AG04450 (cell line): ENCODE data around the gene LCA5L. TPM values are rescaled to one million over a fixed set of nuclear protein-coding genes. Genes with fewer than 3 reads are reported as not detected.

ENCODE experiments used
- CTCF ChIA-PET: fragments of 300-600, 350-600 bp; formaldehyde crosslinking; extraction: SDS; loops from one replicate; lab custom pipeline; 2022; ENCODE audit warnings: antibody characterized with exemption, inconsistent platforms; lab: Charles Lee
- POLR2A ChIA-PET: fragments of 350-600 bp; formaldehyde crosslinking; extraction: SDS; loops from one replicate; lab custom pipeline; 2021; ENCODE audit warnings: antibody characterized with exemption, inconsistent platforms; lab: Yijun Ruan, JAX
- DNase-seq: peaks from one replicate; pipeline ENCODE4 v3.0.0-alpha.2; 2011; ENCODE audit warnings: low read depth, low spot score
- H3K27ac ChIP-seq: one replicate; pipeline ENCODE4 v1.5.1; 2012; ENCODE audit warnings: low read depth, low read length, control low read depth
- H3K27me3 ChIP-seq: one replicate; pipeline ENCODE4 v1.6.0; 2012; ENCODE audit warnings: low read length; ENCODE audit not compliant: control insufficient read depth, insufficient read depth
- H3K4me3 ChIP-seq: 2 replicates; pipeline ENCODE4 v1.5.1; 2011; ENCODE audit warnings: mild to moderate bottlenecking, low read depth, low read length, control low read depth
- H3K9me3 ChIP-seq: 2 replicates; pipeline ENCODE4 v1.5.1; 2012; ENCODE audit warnings: low read length; ENCODE audit not compliant: control insufficient read depth, insufficient read depth
- CTCF ChIP-seq: IDR thresholded peaks from 2 replicates; pipeline ENCODE4 v1.5.1; 2011; ENCODE audit warnings: low read depth, low read length, control low read depth, inconsistent platforms
- polyA plus RNA-seq: library from polyadenylated mRNA; depleted of rRNA; stranded (reverse); fragments of >200 nt; gene quantifications from 2 replicates; pipeline ENCODE4 v1.2.3, GENCODE V29; 2011

LCA5L gene
- polyA plus RNA-seq, 1 experiment: 1.1 TPM

DNA sequence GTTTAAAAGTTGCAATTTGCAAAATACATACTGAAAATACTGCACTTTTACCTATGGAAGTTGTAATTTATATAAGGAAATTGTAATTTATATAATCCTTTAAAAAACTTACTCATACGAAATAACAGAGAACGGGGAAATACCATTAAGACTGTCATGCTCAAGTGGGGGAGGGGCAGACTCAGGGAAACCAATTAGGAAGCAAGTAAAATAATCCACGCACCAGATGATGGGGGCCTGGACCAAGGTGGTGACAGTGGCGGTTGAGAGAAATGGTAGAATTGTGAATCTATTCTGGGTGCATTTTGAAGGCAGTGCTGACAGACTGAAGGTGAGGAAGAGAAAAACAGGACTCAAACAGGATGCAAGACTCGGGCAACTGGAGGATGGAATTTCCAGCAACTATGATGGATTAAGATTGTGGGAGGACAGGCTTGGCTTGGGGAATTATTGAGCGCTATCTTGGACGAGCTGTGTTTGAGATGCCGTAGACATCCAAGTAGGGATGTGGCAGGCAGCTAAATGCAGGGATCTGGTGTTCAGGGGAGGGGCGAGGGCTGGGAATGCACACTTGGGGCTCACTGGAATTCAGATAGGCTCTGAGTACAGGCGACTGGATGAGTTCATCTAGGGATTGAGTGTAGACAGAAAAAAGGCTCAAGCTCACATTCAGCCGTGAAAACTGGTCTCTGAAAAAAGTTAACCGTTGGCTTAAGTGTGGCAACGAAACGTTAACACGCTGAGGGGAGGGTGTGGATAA, 977 bp downstream of the LCA5L start:
- H3K27ac ChIP-seq: no peak overlapping the region
- ChIA-PET CTCF (interaction anchor here (0.6 kb wide), 1 partner anchor 11 kb away, joined by 7 read pairs; no protein-coding TSS in a partner anchor), POLR2A (interaction anchor here (0.6 kb wide), 1 partner anchor 44 kb away, joined by 4 read pairs; no protein-coding TSS in a partner anchor)
- no peak for DNase-seq
- TF ChIP-seq CTCF: no peak
- H3K27me3 ChIP-seq: peaks cover 1% of the 10 kb centered on the region
- H3K9me3 ChIP-seq: no peaks in the 10 kb centered on the region
- peak overlapping the region; percentile 73 for H3K4me3 ChIP-seq

- ChIA-PET POLR2A (interaction anchor here (1.6 kb wide), 1 partner anchor 258 kb away, joined by 3 read pairs; the partner anchor contains the start of gene PSMG1), CTCF (interaction anchor here (0.6 to 3.7 kb wide), 27 partner anchors 8 to 259 kb away, joined by 3 to 43 read pairs (median 4); partner anchors contain the start of gene PSMG1)
- Histone ChIP-seq H3K4me3 (no peak overlapping the region), H3K27me3 (no peaks in the 10 kb centered on the region), H3K27ac (no peak overlapping the region), H3K9me3 (no peaks in the 10 kb centered on the region)
- peak; percentile 86 for TF ChIP-seq CTCF
- no peak for DNase-seq
Measured at GRCh38 chr21:39441502-39442475, 3.8 kb downstream of the LCA5L start.

GRCh38 chr21:39439232-39439631, 6.3 kb downstream of the LCA5L start:
- Histone ChIP-seq H3K9me3 (no peaks in the 10 kb centered on the region), H3K4me3 (no peak overlapping the region), H3K27ac (no peak overlapping the region), H3K27me3 (no peaks in the 10 kb centered on the region)
- TF ChIP-seq CTCF: no peak
- POLR2A ChIA-PET: no interaction called here
- CTCF ChIA-PET: no interaction called here
- DNase-seq: no peak

DNA sequence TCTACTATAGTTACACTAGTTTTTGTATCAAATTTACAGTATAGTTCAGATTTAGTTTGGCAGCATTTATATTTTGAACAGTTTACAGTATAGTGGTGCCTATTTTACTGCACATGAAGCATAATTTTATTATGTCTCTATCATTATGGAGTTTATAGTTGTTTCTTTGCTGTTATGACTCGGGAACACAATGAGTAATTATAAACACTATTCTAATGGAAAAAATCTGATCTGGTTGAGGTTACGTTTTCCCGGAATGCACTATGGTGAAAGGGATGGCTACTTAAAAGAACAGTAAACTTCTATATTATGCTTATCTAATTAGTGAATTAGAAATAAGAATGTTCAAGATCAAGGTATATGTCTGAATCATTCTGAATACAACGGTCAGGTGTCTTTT, 10.6 kb downstream of the LCA5L start:
- CTCF ChIA-PET: no interaction called here

More for the DNA sequence above, 10.6 kb downstream of the LCA5L start:
- no peaks in the 10 kb centered on the region for H3K27me3 ChIP-seq
- H3K4me3 ChIP-seq: no peak overlapping the region
- H3K9me3 ChIP-seq: no peaks in the 10 kb centered on the region
- no peak for DNase-seq
- POLR2A ChIA-PET: no interaction called here
- no peak overlapping the region for H3K27ac ChIP-seq
- no peak for TF ChIP-seq CTCF
